HepG2 (cell line): ENCODE data around the gene RAB17. TPM values are rescaled to one million over a fixed set of nuclear protein-coding genes. Genes with fewer than 3 reads are reported as not detected.
A peak's percentile ranks its signal among the peaks of the same experiment; 100 is the strongest.

ENCODE experiments used
- ATF6 ChIP-seq: sonication (generic); formaldehyde crosslinking; conservative IDR thresholded peaks from 2 replicates; pipeline ENCODE4 v1.4.0; 2020; ENCODE audit warnings: missing genetic modification reagents
- BATF2 ChIP-seq: sonication (generic); formaldehyde crosslinking; IDR thresholded peaks from 2 replicates; pipeline ENCODE4 v1.8.0; 2022; ENCODE audit warnings: mild to moderate bottlenecking, missing genetic modification reagents, moderate library complexity
- CBX5 ChIP-seq: sonication (generic); formaldehyde crosslinking; IDR thresholded peaks from 2 replicates; pipeline ENCODE4 v1.4.0; 2020; ENCODE audit warnings: missing genetic modification reagents, borderline replicate concordance
- EED ChIP-seq: sonication (generic); formaldehyde crosslinking; IDR thresholded peaks from 2 replicates; pipeline ENCODE4 v1.5.0; 2020; ENCODE audit warnings: mild to moderate bottlenecking, missing genetic modification reagents
- FOXP4 ChIP-seq: sonication (generic); formaldehyde crosslinking; IDR thresholded peaks from 2 replicates; pipeline ENCODE4 v1.4.0; 2020; ENCODE audit warnings: missing genetic modification reagents
- IRF2 ChIP-seq: IDR thresholded peaks from 2 replicates; pipeline ENCODE4 v1.6.1; 2018; ENCODE audit warnings: missing genetic modification reagents, missing compliant biosample characterization
- KAT8 ChIP-seq: IDR thresholded peaks from 2 replicates; pipeline ENCODE4 v1.6.1; 2016; ENCODE audit warnings: missing genetic modification reagents, missing compliant biosample characterization
- KDM4B ChIP-seq: sonication (generic); formaldehyde crosslinking; IDR thresholded peaks from 2 replicates; pipeline ENCODE4 v1.4.0; 2020; ENCODE audit warnings: missing genetic modification reagents
- MAFG ChIP-seq: sonication (generic); formaldehyde crosslinking; IDR thresholded peaks from 2 replicates; pipeline ENCODE4 v1.5.1; 2020; ENCODE audit warnings: mild to moderate bottlenecking, missing genetic modification reagents
- MEIS2 ChIP-seq: sonication (generic); formaldehyde crosslinking; IDR thresholded peaks from 2 replicates; pipeline ENCODE4 v1.9.0; 2021; ENCODE audit warnings: mild to moderate bottlenecking, missing genetic modification reagents
- MYPOP ChIP-seq: sonication (generic); formaldehyde crosslinking; IDR thresholded peaks from 2 replicates; pipeline ENCODE4 v1.8.1; 2023; ENCODE audit warnings: mild to moderate bottlenecking, moderate library complexity, missing genetic modification reagents
- NR1H2 ChIP-seq: sonication (generic); formaldehyde crosslinking; IDR thresholded peaks from 2 replicates; pipeline ENCODE4 v1.8.1; 2022; ENCODE audit warnings: low read depth, missing genetic modification reagents, borderline replicate concordance
- PHF20 ChIP-seq: sonication (generic); formaldehyde crosslinking; IDR thresholded peaks from 2 replicates; pipeline ENCODE4 v1.5.0; 2020; ENCODE audit warnings: mild to moderate bottlenecking, missing genetic modification reagents
- PITX1 ChIP-seq: sonication (generic); formaldehyde crosslinking; IDR thresholded peaks from 2 replicates; pipeline ENCODE4 v1.5.1; 2020; ENCODE audit warnings: mild to moderate bottlenecking, missing genetic modification reagents
- RBM39 ChIP-seq: fragments of 200-400 bp; formaldehyde crosslinking; IDR thresholded peaks from one replicate; pipeline ENCODE4 v1.6.1; 2018; ENCODE audit warnings: antibody characterized with exemption, mild to moderate bottlenecking, low read depth, low read length; ENCODE audit not compliant: poor library complexity, severe bottlenecking
- SMAD1 ChIP-seq: sonication (generic); formaldehyde crosslinking; IDR thresholded peaks from 2 replicates; pipeline ENCODE4 v1.4.0; 2020; ENCODE audit warnings: missing genetic modification reagents, low read depth, mild to moderate bottlenecking, borderline replicate concordance
- STAG1 ChIP-seq: sonication (generic); formaldehyde crosslinking; IDR thresholded peaks from 2 replicates; pipeline ENCODE4 v1.4.0; 2020; ENCODE audit warnings: missing genetic modification reagents
- THRA ChIP-seq: sonication (generic); formaldehyde crosslinking; IDR thresholded peaks from 2 replicates; pipeline ENCODE4 v1.4.0; 2020; ENCODE audit warnings: missing genetic modification reagents, borderline replicate concordance
- ZFX ChIP-seq: sonication (generic); formaldehyde crosslinking; IDR thresholded peaks from 2 replicates; pipeline ENCODE4 v1.4.0; 2020; ENCODE audit warnings: mild to moderate bottlenecking, low read depth, missing genetic modification reagents, moderate library complexity
- ZKSCAN1 ChIP-seq: fragments of 150-350 bp; IDR thresholded peaks from 2 replicates; pipeline ENCODE4 v1.6.1; 2014; ENCODE audit warnings: low read length
- ZKSCAN8 ChIP-seq: IDR thresholded peaks from 2 replicates; pipeline ENCODE4 v1.6.1; 2016; ENCODE audit warnings: borderline replicate concordance, missing genetic modification reagents, missing compliant biosample characterization
- ZNF607 ChIP-seq: sonication (generic); formaldehyde crosslinking; IDR thresholded peaks from 2 replicates; pipeline ENCODE4 v1.5.1; 2020; ENCODE audit warnings: missing genetic modification reagents, mild to moderate bottlenecking, borderline replicate concordance
- polyA plus RNA-seq, 8 experiments: library from polyadenylated mRNA; depleted of rRNA in 3 of 8; stranded (reverse) in 7 of 8; unstranded in 1 of 8; fragments of >200 nt; fragmentation: Illumina TruSeq in 4 of 8; extraction: Trizol in 4 of 8; gene quantifications; 2 replicates each; pipeline versions ENCODE4 v1.2.1 to v1.2.3, GENCODE V29; 2011 to 2016; ENCODE audit warnings: low read depth in 4 of 8, missing spikeins in 1 of 8, mixed read lengths in 1 of 8; ENCODE audit not compliant: insufficient read depth in 1 of 8
- total RNA-seq, 5 experiments: library from RNA; depleted of rRNA; stranded (reverse); fragments of >200 nt; fragmentation: Illumina TruSeq; extraction: Trizol; gene quantifications; 2 replicates each; pipeline ENCODE4 v1.2.3, GENCODE V29; 2016; ENCODE audit warnings: low read depth in 1 of 5

Gene RAB17
- total and polyA plus RNA-seq, 2 of the 13 experiments (the other 11 are each of a cell fraction or from before 2014, with no cell fraction given): 68.0 to 124 TPM

- TF ChIP-seq ZKSCAN1: 0 out of 2 replicates have a peak, but pooled peaks have one; percentile 22
- TF ChIP-seq MYPOP (CRISPR knock-in tag): 0 out of 2 replicates have a peak, but pooled peaks have one; percentile 49
- 0 out of 2 replicates have a peak, but pooled peaks have one; percentile 39 for TF ChIP-seq FOXP4 (CRISPR knock-in tag)
- TF ChIP-seq NR1H2 (CRISPR knock-in tag): no peak; the same call in 1 of the 2 replicates
- TF ChIP-seq STAG1 (CRISPR knock-in tag): peak; percentile 99
- peak; percentile 74; the same call in 1 of the 2 replicates for TF ChIP-seq PITX1 (CRISPR knock-in tag)
- TF ChIP-seq EED: no peak
- no peak for TF ChIP-seq PHF20
- peak; percentile 81 for TF ChIP-seq RBM39
- no peak for TF ChIP-seq BATF2
- TF ChIP-seq KDM4B: peak; percentile 62; the same call in 1 of the 2 replicates
- peak; percentile 61; the same call in 1 of the 2 replicates for TF ChIP-seq ATF6 (CRISPR knock-in tag)
- 0 out of 2 replicates have a peak, but pooled peaks have one; percentile 9 for TF ChIP-seq ZNF607
- peak; percentile 81; the same call in 1 of the 2 replicates for TF ChIP-seq ZKSCAN8 (CRISPR knock-in tag)
- TF ChIP-seq MEIS2: peak; percentile 79; the same call in 1 of the 2 replicates
- TF ChIP-seq CBX5: 0 out of 2 replicates have a peak, but pooled peaks have one; percentile 69
- TF ChIP-seq IRF2: peak; percentile 87
- peak; percentile 97; the same call in 1 of the 2 replicates for TF ChIP-seq SMAD1 (CRISPR knock-in tag)
- peak; percentile 55 for TF ChIP-seq KAT8 (CRISPR knock-in tag)
- TF ChIP-seq ZFX (CRISPR knock-in tag): peak; percentile 48; the same call in 1 of the 2 replicates
- TF ChIP-seq THRA (CRISPR knock-in tag): peak; percentile 58; the same call in 1 of the 2 replicates
- no peak for TF ChIP-seq MAFG (CRISPR knock-in tag)
Measured at GRCh38 chr2:237572021-237572741, 18.4 kb downstream of the RAB17 start (continued).
